ENCODE results near the gene SGK2. TPM values are rescaled to one million over a fixed set of nuclear protein-coding genes. Genes with fewer than 3 reads are reported as not detected.
"Not testable (repeated sequence)": the region's sequence is repeated elsewhere in the genome, so short reads cannot be mapped to it uniquely, and the experiment has no call there.

SGK2 gene
- total RNA-seq, 1 donor from 2014 or later: not detected

GRCh38 chr20:43601960-43602359 is 43.1 kb downstream of the SGK2 start:
- DNase-seq (ENCODE audit: low read depth in 2 of 2): not testable (repeated sequence)

- no peak for DNase-seq (ENCODE audit: low read depth in 2 of 2)
These were observed 44.3 kb downstream of the SGK2 start for GRCh38 chr20:43603124-43603523.

GRCh38 chr20:43605715-43606114 is 46.9 kb downstream of the SGK2 start:
- no peak for DNase-seq (ENCODE audit: low read depth in 2 of 2)

- DNase-seq (ENCODE audit: low read depth in 2 of 2): not testable (repeated sequence)
These were observed 48.5 kb downstream of the SGK2 start for GRCh38 chr20:43607278-43607677.

GRCh38 chr20:43631598-43631997 is 72.8 kb downstream of the SGK2 start:
- no peak for DNase-seq (ENCODE audit: low read depth in 2 of 2)

Other genes starting within 250 kb of the SGK2 start
- 32.7 and 38.9 TPM in 2 replicates for gene SRSF6, start 101.1 kb upstream of the SGK2 start, total RNA-seq
- gene L3MBTL1, start 51.3 kb upstream of the SGK2 start, total RNA-seq: 1.5 and 2.6 TPM in 2 replicates
- 26.8 and 27.7 TPM in 2 replicates for gene IFT52, start 31.9 kb downstream of the SGK2 start, total RNA-seq
- 2.2 and 7.4 TPM in 2 replicates for gene MYBL2, start 108.1 kb downstream of the SGK2 start, total RNA-seq
- gene GTSF1L, start 168.0 kb downstream of the SGK2 start, total RNA-seq: not detected in 2 replicates